ENCODE measurements around the gene OTUB2.

The OTUB2 gene

GRCh38 chr14:94036313-94037167 lies 10.4 kb downstream of the OTUB2 start:
- no peaks in the 10 kb centered on the region for H3K79me2 ChIP-seq (ENCODE audit: control insufficient read depth, low read length)
- H3F3A ChIP-seq (ENCODE audit: control insufficient read depth, insufficient read depth), result no peaks in the 10 kb centered on the region
- H3K27ac ChIP-seq (ENCODE audit: low read depth, low read length), result no peak overlapping the region
- TF ChIP-seq CTCF (IDR thresholded peaks at IDR 0.05; ENCODE audit: low read depth, low read length, poor library complexity, severe bottlenecking), result peak; percentile 93
- TF ChIP-seq EZH2phosphoT487 (IDR thresholded peaks at IDR 0.05; ENCODE audit: borderline replicate concordance, low read length), result no peak
- H3K4me2 ChIP-seq (ENCODE audit: low read length), result no peak overlapping the region
- H4K20me1 ChIP-seq (ENCODE audit: control insufficient read depth, insufficient read depth, low read depth, low read length), result no peaks in the 10 kb centered on the region
- H3K36me3 ChIP-seq (ENCODE audit: control insufficient read depth, low read length), result no peaks in the 10 kb centered on the region
- H3K9me2 ChIP-seq (replicated peaks; ENCODE audit: control insufficient read depth, low read length), result no peaks in the 10 kb centered on the region
- H3K9me3 ChIP-seq (ENCODE audit: control insufficient read depth, insufficient read depth, low read length), result no peaks in the 10 kb centered on the region
- no peaks in the 10 kb centered on the region for H3K4me1 ChIP-seq (ENCODE audit: control insufficient read depth, low read length)
- no peaks in the 10 kb centered on the region for H3K27me3 ChIP-seq (ENCODE audit: control insufficient read depth, low read length)
- H3K4me3 ChIP-seq (ENCODE audit: low read length), result no peak overlapping the region

GRCh38 chr14:94037954-94038353 lies 11.8 kb downstream of the OTUB2 start:
- Histone ChIP-seq H3K4me1 (ENCODE audit: control insufficient read depth, low read length) (no peaks in the 10 kb centered on the region), H3K4me2 (ENCODE audit: low read length) (no peak overlapping the region), H3K79me2 (ENCODE audit: control insufficient read depth, low read length) (no peaks in the 10 kb centered on the region), H3K9me2 (replicated peaks; ENCODE audit: control insufficient read depth, low read length) (no peaks in the 10 kb centered on the region), H4K20me1 (ENCODE audit: control insufficient read depth, insufficient read depth, low read depth, low read length) (no peaks in the 10 kb centered on the region), H3K27ac (ENCODE audit: low read depth, low read length) (no peak overlapping the region), H3K27me3 (ENCODE audit: control insufficient read depth, low read length) (no peaks in the 10 kb centered on the region), H3K4me3 (ENCODE audit: low read length) (no peak overlapping the region), H3F3A (ENCODE audit: control insufficient read depth, insufficient read depth) (no peaks in the 10 kb centered on the region), H3K36me3 (ENCODE audit: control insufficient read depth, low read length) (no peaks in the 10 kb centered on the region), H3K9me3 (ENCODE audit: control insufficient read depth, insufficient read depth, low read length) (no peaks in the 10 kb centered on the region)
- TF ChIP-seq EZH2phosphoT487 (IDR thresholded peaks at IDR 0.05; ENCODE audit: borderline replicate concordance, low read length) (no peak), CTCF (IDR thresholded peaks at IDR 0.05; ENCODE audit: low read depth, low read length, poor library complexity, severe bottlenecking) (no peak)

GRCh38 chr14:94038510-94038909 lies 12.4 kb downstream of the OTUB2 start:
- H3K27me3 ChIP-seq (ENCODE audit: control insufficient read depth, low read length), result no peaks in the 10 kb centered on the region
- no peak overlapping the region for H3K4me2 ChIP-seq (ENCODE audit: low read length)
- H3K4me3 ChIP-seq (ENCODE audit: low read length), result no peak overlapping the region
- H3K4me1 ChIP-seq (ENCODE audit: control insufficient read depth, low read length), result no peaks in the 10 kb centered on the region
- no peaks in the 10 kb centered on the region for H4K20me1 ChIP-seq (ENCODE audit: control insufficient read depth, insufficient read depth, low read depth, low read length)
- no peak for TF ChIP-seq CTCF (IDR thresholded peaks at IDR 0.05; ENCODE audit: low read depth, low read length, poor library complexity, severe bottlenecking)
- no peak for TF ChIP-seq EZH2phosphoT487 (IDR thresholded peaks at IDR 0.05; ENCODE audit: borderline replicate concordance, low read length)
- no peaks in the 10 kb centered on the region for H3K9me3 ChIP-seq (ENCODE audit: control insufficient read depth, insufficient read depth, low read length)
- H3K36me3 ChIP-seq (ENCODE audit: control insufficient read depth, low read length), result no peaks in the 10 kb centered on the region
- H3K79me2 ChIP-seq (ENCODE audit: control insufficient read depth, low read length), result no peaks in the 10 kb centered on the region
- no peaks in the 10 kb centered on the region for H3K9me2 ChIP-seq (replicated peaks; ENCODE audit: control insufficient read depth, low read length)
- H3K27ac ChIP-seq (ENCODE audit: low read depth, low read length), result no peak overlapping the region
- H3F3A ChIP-seq (ENCODE audit: control insufficient read depth, insufficient read depth), result no peaks in the 10 kb centered on the region
